GM12878 (cell line): Measurements from ENCODE around the gene CDC37L1. TPM values are rescaled to one million over a fixed set of nuclear protein-coding genes. Genes with fewer than 3 reads are reported as not detected.

Experiments
- ATAC-seq: fragments of 200-7000 bp; cut with Tn5 transposase; 3 replicates; pipeline ENCODE4 v1.9.1; 2020; ENCODE audit warnings: mild to moderate bottlenecking, moderate library complexity
- BruUV-seq: library from RNA; stranded (reverse); fragments of 400-500 nt; replicated peaks from 2 replicates; lab custom pipeline; 2021; lab: Mats Ljungman, UMichigan
- CTCF ChIA-PET: fragments of 300-600 bp; sonication (Branson Sonifier 250); formaldehyde crosslinking; extraction: SDS; loops from one replicate; lab custom pipeline; 2021; ENCODE audit warnings: inconsistent platforms; lab: Yijun Ruan, JAX
- POLR2A ChIA-PET: fragments of 350-600 bp; formaldehyde crosslinking; extraction: SDS; loops from one replicate; lab custom pipeline; 2021; ENCODE audit warnings: inconsistent platforms; lab: Charles Lee
- RAD21 ChIA-PET: fragments of 300-600 bp; sonication (Branson Sonifier 250); formaldehyde crosslinking; loops from one replicate; lab custom pipeline; 2023; ENCODE audit warnings: antibody characterized with exemption; ENCODE audit not compliant: unreplicated experiment; lab: Charles Lee
- SMC1A ChIA-PET: fragments of 300-600 bp; sonication (Branson Sonifier 250); formaldehyde crosslinking; loops from one replicate; lab custom pipeline; 2023; ENCODE audit not compliant: unreplicated experiment, uncharacterized antibody; lab: Charles Lee
- DNase-seq: peaks from one replicate; pipeline ENCODE4 v3.0.0-alpha.2; 2011; ENCODE audit warnings: low read depth, low spot score
- FAIRE-seq: peaks from 3 replicates; lab custom pipeline; 2011; peaks lifted over from hg19 to GRCh38; lab: Jason Lieb, UNC
- H2AFZ ChIP-seq: 2 replicates; pipeline ENCODE4 v1.6.0; 2011; ENCODE audit warnings: low read depth, low read length, control low read depth; ENCODE audit not compliant: control insufficient read depth
- H3K27ac ChIP-seq: 2 replicates; pipeline ENCODE4 v1.5.1; 2011; ENCODE audit warnings: control low read depth; ENCODE audit not compliant: control insufficient read depth, insufficient read depth
- H3K27me3 ChIP-seq, 2 experiments: replicated peaks in 1 of 2; 2 replicates each; pipeline versions ENCODE4 v1.6.0 to v1.6.1; 2011; ENCODE audit warnings: low read length in 1 of 2; ENCODE audit not compliant: control insufficient read depth in 2 of 2, insufficient read depth in 2 of 2
- H3K36me3 ChIP-seq, 2 experiments: 2 replicates each; pipeline ENCODE4 v1.5.1; 2011; ENCODE audit warnings: low read length in 1 of 2; ENCODE audit not compliant: control insufficient read depth in 2 of 2, insufficient read depth in 2 of 2
- H3K4me1 ChIP-seq: 2 replicates; pipeline ENCODE4 v1.6.1; 2011; ENCODE audit warnings: mild to moderate bottlenecking, low read length, moderate library complexity, mixed read lengths; ENCODE audit not compliant: control insufficient read depth, insufficient read depth
- H3K4me2 ChIP-seq: 2 replicates; pipeline ENCODE4 v1.6.0; 2011; ENCODE audit warnings: control low read depth; ENCODE audit not compliant: control insufficient read depth, insufficient read depth
- H3K4me3 ChIP-seq: fragments of 200-600 bp; sonication (generic); 2 replicates; pipeline ENCODE4 v1.5.1; 2016
- H3K79me2 ChIP-seq: 2 replicates; pipeline ENCODE4 v1.6.0; 2011; ENCODE audit warnings: low read length; ENCODE audit not compliant: control insufficient read depth, insufficient read depth
- H3K9ac ChIP-seq: 2 replicates; pipeline ENCODE4 v1.8.0; 2011; ENCODE audit warnings: low read length, control low read depth, mixed read lengths; ENCODE audit not compliant: control insufficient read depth, insufficient read depth
- H3K9me3 ChIP-seq: replicated peaks from 3 replicates; pipeline ENCODE4 v1.5.1; 2011; ENCODE audit warnings: mild to moderate bottlenecking, low read length; ENCODE audit not compliant: control insufficient read depth, insufficient read depth
- H4K20me1 ChIP-seq: 2 replicates; pipeline ENCODE4 v1.6.0; 2011; ENCODE audit not compliant: control insufficient read depth, insufficient read depth
- EZH2 ChIP-seq: IDR thresholded peaks from 2 replicates; pipeline ENCODE4 v1.6.1; 2012; ENCODE audit warnings: low read depth, mild to moderate bottlenecking, control low read depth, inconsistent platforms, low read length, borderline replicate concordance; ENCODE audit not compliant: control insufficient read depth
- KAT2A ChIP-seq: conservative IDR thresholded peaks from 2 replicates; pipeline ENCODE4 v1.6.1; 2011; ENCODE audit warnings: low read depth, low read length; ENCODE audit not compliant: control insufficient read depth
- RELB ChIP-seq: fragments of 450-650 bp; IDR thresholded peaks from 2 replicates; pipeline ENCODE4 v1.6.1; 2017; ENCODE audit warnings: low read depth, mild to moderate bottlenecking, moderate library complexity
- SPI1 ChIP-seq: IDR thresholded peaks from 2 replicates; pipeline ENCODE4 v1.6.1; 2011; ENCODE audit warnings: low read depth, mild to moderate bottlenecking, low read length, moderate library complexity, borderline replicate concordance; ENCODE audit not compliant: insufficient read depth
- WGBS: methylation state at CpG from one replicate; pipeline ENCODE4 v1.1.6; 2016; ENCODE audit warnings: low lambda C conversion rate; ENCODE audit not compliant: insufficient replicate concordance, insufficient coverage; ENCODE audit errors: missing lambda C conversion rate; 5-methylcytosine and 5-hydroxymethylcytosine counted together
- in situ Hi-C: fragments of 300-500 bp; cut with MboI; formaldehyde crosslinking; loops from 9 replicates; pipeline ENCODE4 v1.14.3; 2018; ENCODE audit warnings: mixed read lengths
- intact Hi-C: fragments of 100-400 bp; cut with micrococcal nuclease; formaldehyde crosslinking; loops from one replicate; pipeline ENCODE4 v1.14.2; 2022; ENCODE audit not compliant: unreplicated experiment
- polyA plus RNA-seq, 11 experiments: library from polyadenylated mRNA; depleted of rRNA in 4 of 11; unstranded in 6 of 11; stranded (reverse) in 5 of 11; fragments of >200 nt; fragmentation: Nextera tagmentation in 4 of 11; fragmentation: Illumina TruSeq in 1 of 11; extraction: Ambion mirVana in 4 of 11; extraction: Trizol in 1 of 11; gene quantifications; 1 replicate in 1 of 11; 2 replicates in 10 of 11; pipeline versions ENCODE4 v1.2.1 to v1.2.3, GENCODE V29; 2011 to 2016; ENCODE audit warnings: inconsistent platforms in 2 of 11, missing spikeins in 2 of 11, low read depth in 1 of 11
- total RNA-seq, 4 experiments: library from RNA; depleted of rRNA in 3 of 4; stranded (reverse); fragments of >200 nt in 3 of 4; fragmentation: Illumina TruSeq in 1 of 4; extraction: Trizol in 1 of 4; gene quantifications; 2 replicates each; pipeline versions ENCODE4 v1.2.1 to v1.2.3, GENCODE V29; 2013 to 2021
- TF ChIP-seq, protein P1 (sequence below): fragments of 450-650 bp; IDR thresholded peaks from 2 replicates; pipeline ENCODE4 v1.6.1; 2017; ENCODE audit warnings: antibody characterized with exemption, mild to moderate bottlenecking, moderate library complexity

Gene CDC37L1
- total and polyA plus RNA-seq, 10 of the 15 experiments (the other 5 are each of a cell fraction or from before 2014, with no cell fraction given): 2.2 to 16.6 (median 8.2) TPM

DNA sequence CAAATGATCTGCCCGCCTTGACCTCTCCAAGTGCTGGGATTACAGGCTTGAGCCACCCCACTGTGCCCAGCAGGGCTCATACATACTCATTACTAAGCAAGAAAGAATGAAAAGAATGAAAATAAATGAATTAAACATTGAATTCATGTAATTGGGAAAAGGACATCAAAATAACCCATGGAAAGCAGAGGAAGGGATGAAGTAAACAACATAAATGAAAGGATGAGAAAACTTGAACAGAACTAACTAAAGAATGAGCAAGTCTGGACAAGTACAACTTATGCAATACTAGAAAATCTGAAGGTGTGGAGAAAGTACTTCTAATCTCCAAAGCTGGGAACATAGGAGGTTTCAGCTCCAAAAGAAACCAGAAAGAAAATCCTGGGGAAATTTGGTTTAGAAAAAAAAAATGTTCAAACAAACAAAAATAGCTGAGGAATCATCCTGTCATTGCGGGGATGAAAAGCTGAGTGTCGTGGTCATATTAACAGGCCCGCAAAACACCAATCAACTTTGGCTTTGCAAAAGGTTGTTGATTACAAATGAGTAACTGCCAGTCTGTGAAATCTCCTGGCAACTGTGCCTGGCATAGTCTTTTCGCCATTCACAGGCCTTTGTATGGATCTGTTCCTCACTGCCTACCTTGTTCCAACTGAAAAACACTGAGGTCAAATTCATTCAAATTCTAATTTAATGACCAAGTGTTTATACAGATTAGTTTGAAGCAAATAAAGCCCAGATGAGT is 63.9 kb downstream of the CDC37L1 start:
- Histone ChIP-seq H3K4me1 (peaks cover 8% of the 10 kb centered on the region), H3K9ac (no peak overlapping the region), H3K4me2 (no peak overlapping the region), H3K9me3 (no peaks in the 10 kb centered on the region), H3K36me3 (no peaks in the 10 kb centered on the region)
- ATAC-seq: no peak
- no TSS peak for BruUV-seq
- CTCF ChIA-PET: interaction anchor here (1.3 to 1.7 kb wide), 2 partner anchors 8 to 16 kb away, joined by 4 to 11 read pairs; no protein-coding TSS in a partner anchor
- intact Hi-C loops (loop anchor here (5.0 kb wide), 2 partner anchors 694 to 849 kb away; partner anchors contain the start of gene PLGRKT), in situ Hi-C loops (no loop called here)
- RAD21 ChIA-PET: interaction anchor here (1.4 to 1.6 kb wide), 2 partner anchors 10 to 355 kb away, joined by 3 to 4 read pairs; no protein-coding TSS in a partner anchor
- SMC1A ChIA-PET: interaction anchor here (1.1 to 1.4 kb wide), 2 partner anchors 11 to 17 kb away, joined by 3 to 5 read pairs; no protein-coding TSS in a partner anchor
- 79% methylated on average over 5 of the region's 5 CpGs for WGBS
- TF ChIP-seq KAT2A: no peak
- TF ChIP-seq, all 136 proteins: peak for 0
- no peak overlapping the region for H3K27ac ChIP-seq
- H3K27me3 ChIP-seq: no peaks in the 10 kb centered on the region
- peaks cover 26% of the 10 kb centered on the region for H3K79me2 ChIP-seq
- no peak for DNase-seq
- no peak overlapping the region for H3K4me3 ChIP-seq
- no peak overlapping the region for H2AFZ ChIP-seq
- H4K20me1 ChIP-seq: no peaks in the 10 kb centered on the region
- POLR2A ChIA-PET: interaction anchor here (0.8 kb wide), 1 partner anchor 1356 kb away, joined by 3 read pairs; no protein-coding TSS in a partner anchor
- FAIRE-seq: no peak

DNA sequence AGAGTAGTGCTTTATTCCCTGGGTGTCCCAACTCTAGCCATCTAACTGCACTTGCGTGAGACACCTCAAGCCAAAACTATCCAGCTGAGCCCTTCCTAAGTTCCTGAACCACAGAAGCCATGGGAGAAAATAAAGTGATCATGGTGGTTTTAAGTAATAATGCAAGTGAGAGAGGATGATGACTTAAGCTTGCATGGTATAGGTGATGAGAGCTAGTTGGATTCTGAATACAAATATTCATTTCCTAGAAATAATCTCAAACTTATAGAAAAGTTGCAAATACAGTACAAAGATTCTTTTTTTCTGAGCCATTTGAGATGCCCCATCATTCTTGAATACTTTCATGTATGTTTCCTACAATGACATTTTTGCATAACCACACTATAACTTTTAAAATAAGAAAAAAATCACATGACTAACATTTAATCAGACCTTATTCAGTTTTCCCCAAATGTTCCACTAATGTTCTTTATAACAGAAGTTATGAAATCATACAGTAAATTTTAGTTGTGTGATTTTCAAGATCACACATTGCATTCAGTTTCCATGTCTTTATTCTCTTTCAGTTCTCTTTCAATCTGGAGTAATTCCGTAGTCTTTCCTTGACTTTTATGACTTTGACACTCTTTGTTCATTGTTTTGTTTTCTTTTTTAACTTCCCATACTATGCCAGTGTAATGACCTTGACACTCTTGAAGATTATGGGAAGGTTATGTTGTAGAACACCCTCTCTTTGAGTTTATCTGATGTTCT is 67.1 kb downstream of the CDC37L1 start:
- ATAC-seq: no peak
- H3K4me3 ChIP-seq: no peak overlapping the region
- no peak for FAIRE-seq
- no peaks in the 10 kb centered on the region for H3K9me3 ChIP-seq
- no peak overlapping the region for H3K9ac ChIP-seq
- intact Hi-C loops (loop anchor here (5.0 kb wide), 1 partner anchor 144 kb away; no protein-coding TSS in a partner anchor), in situ Hi-C loops (no loop called here)
- ChIA-PET CTCF (interaction anchor here (0.6 to 8.7 kb wide), 11 partner anchors 9 to 854 kb away, joined by 3 to 53 read pairs (median 4); no protein-coding TSS in a partner anchor), SMC1A (interaction anchor here (0.8 to 1.5 kb wide), 4 partner anchors 15 to 679 kb away, joined by 3 to 6 read pairs (median 3); no protein-coding TSS in a partner anchor), POLR2A (interaction anchor here (0.6 kb wide), 1 partner anchor 512 kb away, joined by 3 read pairs; no protein-coding TSS in a partner anchor), RAD21 (interaction anchor here (0.8 to 1.4 kb wide), 3 partner anchors 142 to 855 kb away, joined by 3 read pairs; no protein-coding TSS in a partner anchor)
- peaks cover 3% of the 10 kb centered on the region; the same call in 1 of the 2 replicates for H3K4me1 ChIP-seq
- no peaks in the 10 kb centered on the region for H3K36me3 ChIP-seq
- H4K20me1 ChIP-seq: no peaks in the 10 kb centered on the region
- H2AFZ ChIP-seq: no peak overlapping the region
- no peaks in the 10 kb centered on the region for H3K27me3 ChIP-seq
- no peaks in the 10 kb centered on the region for H3K79me2 ChIP-seq
- no TSS peak for BruUV-seq
- no peak overlapping the region for H3K4me2 ChIP-seq
- no peak for DNase-seq
- H3K27ac ChIP-seq: no peak overlapping the region
- 65% methylated on average over 2 of the region's 2 CpGs for WGBS
- TF ChIP-seq EZH2: no peak
- no peak for TF ChIP-seq RELB
- no peak for TF ChIP-seq SPI1
- TF ChIP-seq, protein P1, sequence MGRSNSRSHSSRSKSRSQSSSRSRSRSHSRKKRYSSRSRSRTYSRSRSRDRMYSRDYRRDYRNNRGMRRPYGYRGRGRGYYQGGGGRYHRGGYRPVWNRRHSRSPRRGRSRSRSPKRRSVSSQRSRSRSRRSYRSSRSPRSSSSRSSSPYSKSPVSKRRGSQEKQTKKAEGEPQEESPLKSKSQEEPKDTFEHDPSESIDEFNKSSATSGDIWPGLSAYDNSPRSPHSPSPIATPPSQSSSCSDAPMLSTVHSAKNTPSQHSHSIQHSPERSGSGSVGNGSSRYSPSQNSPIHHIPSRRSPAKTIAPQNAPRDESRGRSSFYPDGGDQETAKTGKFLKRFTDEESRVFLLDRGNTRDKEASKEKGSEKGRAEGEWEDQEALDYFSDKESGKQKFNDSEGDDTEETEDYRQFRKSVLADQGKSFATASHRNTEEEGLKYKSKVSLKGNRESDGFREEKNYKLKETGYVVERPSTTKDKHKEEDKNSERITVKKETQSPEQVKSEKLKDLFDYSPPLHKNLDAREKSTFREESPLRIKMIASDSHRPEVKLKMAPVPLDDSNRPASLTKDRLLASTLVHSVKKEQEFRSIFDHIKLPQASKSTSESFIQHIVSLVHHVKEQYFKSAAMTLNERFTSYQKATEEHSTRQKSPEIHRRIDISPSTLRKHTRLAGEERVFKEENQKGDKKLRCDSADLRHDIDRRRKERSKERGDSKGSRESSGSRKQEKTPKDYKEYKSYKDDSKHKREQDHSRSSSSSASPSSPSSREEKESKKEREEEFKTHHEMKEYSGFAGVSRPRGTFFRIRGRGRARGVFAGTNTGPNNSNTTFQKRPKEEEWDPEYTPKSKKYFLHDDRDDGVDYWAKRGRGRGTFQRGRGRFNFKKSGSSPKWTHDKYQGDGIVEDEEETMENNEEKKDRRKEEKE: no peak
